Putamen (tissue), 1 donor: ENCODE results near the gene CREB5.

Experiments
- DNase-seq: peaks from one replicate; pipeline ENCODE4 v3.0.0-alpha.2; 2016; ENCODE audit warnings: low spot score

CREB5 gene

GRCh38 chr7:28516390-28517172 is 104.3 kb downstream of the CREB5 start:
- DNase-seq: no peak

GRCh38 chr7:28517206-28517605 is 104.9 kb downstream of the CREB5 start:
- no peak for DNase-seq

GRCh38 chr7:28517606-28518005 is 105.3 kb downstream of the CREB5 start:
- DNase-seq: no peak

GRCh38 chr7:28520074-28521015 is 108.0 kb downstream of the CREB5 start:
- no peak for DNase-seq

GRCh38 chr7:28524978-28525377 is 112.7 kb downstream of the CREB5 start:
- DNase-seq: no peak

- DNase-seq: no peak
Observed at GRCh38 chr7:28528899-28529298, 116.6 kb downstream of the CREB5 start.

- no peak for DNase-seq
Observed at GRCh38 chr7:28529755-28530154, 117.4 kb downstream of the CREB5 start.

- peak; percentile 24 for DNase-seq
Observed at GRCh38 chr7:28530175-28530802, 118.0 kb downstream of the CREB5 start.

- no peak for DNase-seq
Observed at GRCh38 chr7:28530803-28531175, 118.5 kb downstream of the CREB5 start.

GRCh38 chr7:28531291-28531690 is 119.0 kb downstream of the CREB5 start:
- DNase-seq: no peak

- DNase-seq: no peak
Observed at GRCh38 chr7:28532181-28532580, 119.9 kb downstream of the CREB5 start.

GRCh38 chr7:28533267-28533666 is 120.9 kb downstream of the CREB5 start:
- DNase-seq: no peak

GRCh38 chr7:28533731-28534531 is 121.6 kb downstream of the CREB5 start:
- peak; percentile 83 for DNase-seq

GRCh38 chr7:28536259-28536658 is 123.9 kb downstream of the CREB5 start:
- no peak for DNase-seq

GRCh38 chr7:28539289-28539981 is 127.1 kb downstream of the CREB5 start:
- DNase-seq: no peak

- DNase-seq: no peak
Observed at GRCh38 chr7:28542410-28542809, 130.1 kb downstream of the CREB5 start.

- no peak for DNase-seq
Observed at GRCh38 chr7:28544453-28545117, 132.3 kb downstream of the CREB5 start.

- DNase-seq: no peak
Observed at GRCh38 chr7:28546067-28546466, 133.7 kb downstream of the CREB5 start.

GRCh38 chr7:28547115-28547514 is 134.8 kb downstream of the CREB5 start:
- DNase-seq: no peak

- no peak for DNase-seq
Observed at GRCh38 chr7:28548416-28548815, 136.1 kb downstream of the CREB5 start.

GRCh38 chr7:28549998-28550397 is 137.7 kb downstream of the CREB5 start:
- DNase-seq: no peak
